ENCODE data around the gene BICRAL. TPM values are rescaled to one million over a fixed set of nuclear protein-coding genes. Genes with fewer than 3 reads are reported as not detected.

The BICRAL gene
- total and polyA plus RNA-seq, 9 of the 15 experiments (the other 6 are each of a cell fraction or from before 2014, with no cell fraction given) = 1.2 to 11.9 (median 5.6) TPM

- TF ChIP-seq WHSC1 (IDR thresholded peaks at IDR 0.05; ENCODE audit: low read length) (no peak), KDM1A (IDR thresholded peaks at IDR 0.05) (no peak), ZBTB17 (CRISPR knock-in tag; IDR thresholded peaks at IDR 0.05) (no peak), CHCHD3 (CRISPR knock-in tag; IDR thresholded peaks at IDR 0.05) (no peak), TRIM28 (IDR thresholded peaks at IDR 0.05) (no peak), ZNF586 (CRISPR knock-in tag; conservative IDR thresholded peaks at IDR 0.05) (no peak), ZNF277 (CRISPR knock-in tag; IDR thresholded peaks at IDR 0.05; ENCODE audit: borderline replicate concordance) (no peak), RBM25 (IDR thresholded peaks at IDR 0.05; ENCODE audit: low read depth, low read length, severe bottlenecking) (no peak), PRMT5 (CRISPR knock-in tag; IDR thresholded peaks at IDR 0.05) (no peak), CAMTA2 (CRISPR knock-in tag; conservative IDR thresholded peaks at IDR 0.05) (no peak), RERE (CRISPR knock-in tag; IDR thresholded peaks at IDR 0.05; ENCODE audit: borderline replicate concordance) (0 out of 2 replicates have a peak, but pooled peaks have one; percentile 19), FUS (optimal IDR thresholded peaks at IDR 0.05; ENCODE audit: low read depth, low read length) (no peak), MXI1 (IDR thresholded peaks at IDR 0.05; ENCODE audit: low read depth, low read length) (peak; percentile 48; the same call in 1 of the 2 replicates), E2F6 (IDR thresholded peaks at IDR 0.05; ENCODE audit: borderline replicate concordance in 1 of 2, extremely low read depth in 1 of 2, insufficient read depth in 1 of 2, insufficient read length in 1 of 2, low read depth in 1 of 2, low read length in 1 of 2, poor library complexity in 1 of 2, severe bottlenecking in 1 of 2) (peak in 1 of 2 experiments; percentile 19), SAP30 (IDR thresholded peaks at IDR 0.05; ENCODE audit: borderline replicate concordance, insufficient read depth, low read depth, low read length, poor library complexity, severe bottlenecking) (no peak), SMARCB1 (IDR thresholded peaks at IDR 0.05; ENCODE audit: insufficient read length, low read depth) (no peak), ZNF445 (CRISPR knock-in tag; IDR thresholded peaks at IDR 0.05; ENCODE audit: low read depth) (no peak)
Observed at GRCh38 chr6:42745640-42746462, 36.0 kb upstream of the BICRAL start, which contains the start of gene TBCC (continued).

All from K562 (cell line).